HG03108 (cell line): ENCODE data around the gene ATF3.

Experiments used
- ATAC-seq: cut with Tn5 transposase; IDR thresholded peaks from one replicate; pipeline ENCODE4 v1.9.1; 2021; ENCODE audit warnings: moderate library complexity; ENCODE audit not compliant: unreplicated experiment

The ATF3 gene, protein sequence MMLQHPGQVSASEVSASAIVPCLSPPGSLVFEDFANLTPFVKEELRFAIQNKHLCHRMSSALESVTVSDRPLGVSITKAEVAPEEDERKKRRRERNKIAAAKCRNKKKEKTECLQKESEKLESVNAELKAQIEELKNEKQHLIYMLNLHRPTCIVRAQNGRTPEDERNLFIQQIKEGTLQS

DNA sequence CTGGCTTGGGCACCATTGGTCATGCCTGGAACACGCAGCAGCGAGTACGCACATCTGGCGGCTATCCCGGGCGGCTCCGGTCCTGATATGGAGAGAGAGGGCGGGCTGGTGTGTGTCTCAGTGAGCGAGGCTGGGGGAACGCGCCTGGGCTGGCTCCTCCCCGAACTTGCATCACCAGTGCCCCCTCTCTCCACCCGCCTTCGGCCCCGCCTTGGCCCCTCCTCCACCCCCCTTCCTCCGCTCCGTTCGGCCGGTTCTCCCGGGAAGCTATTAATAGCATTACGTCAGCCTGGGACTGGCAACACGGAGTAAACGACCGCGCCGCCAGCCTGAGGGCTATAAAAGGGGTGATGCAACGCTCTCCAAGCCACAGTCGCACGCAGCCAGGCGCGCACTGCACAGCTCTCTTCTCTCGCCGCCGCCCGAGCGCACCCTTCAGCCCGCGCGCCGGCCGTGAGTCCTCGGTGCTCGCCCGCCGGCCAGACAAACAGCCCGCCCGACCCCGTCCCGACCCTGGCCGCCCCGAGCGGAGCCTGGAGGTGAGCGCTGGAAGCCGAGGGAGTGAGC, at the start of gene ATF3:
ATF3 (plus strand) TSS at position 370 of the 567 bp plus-strand sequence. CDS start 6,261 bp downstream, outside the sequence.
- peak; percentile 61 for ATAC-seq

DNA sequence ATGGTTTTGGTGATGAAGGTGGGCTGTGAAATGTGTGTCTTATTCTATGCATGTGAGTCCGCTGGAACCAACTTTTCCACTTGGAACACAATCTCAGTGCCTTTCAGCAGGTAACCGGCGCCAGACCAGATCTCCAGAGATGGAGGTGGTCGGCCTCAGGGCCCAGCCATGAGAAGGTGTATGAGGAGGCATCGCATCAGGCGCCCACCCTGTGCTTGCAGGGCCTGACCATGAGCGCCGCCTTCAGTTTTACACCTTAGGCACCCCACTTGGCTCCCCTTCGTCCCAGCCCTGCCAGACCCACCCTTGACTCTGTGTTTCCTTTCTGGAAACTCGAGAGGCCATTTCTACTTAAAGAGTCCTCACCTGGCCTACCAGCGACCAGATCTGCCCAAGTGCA, 48.6 kb upstream of the ATF3 start:
- no peak for ATAC-seq

DNA sequence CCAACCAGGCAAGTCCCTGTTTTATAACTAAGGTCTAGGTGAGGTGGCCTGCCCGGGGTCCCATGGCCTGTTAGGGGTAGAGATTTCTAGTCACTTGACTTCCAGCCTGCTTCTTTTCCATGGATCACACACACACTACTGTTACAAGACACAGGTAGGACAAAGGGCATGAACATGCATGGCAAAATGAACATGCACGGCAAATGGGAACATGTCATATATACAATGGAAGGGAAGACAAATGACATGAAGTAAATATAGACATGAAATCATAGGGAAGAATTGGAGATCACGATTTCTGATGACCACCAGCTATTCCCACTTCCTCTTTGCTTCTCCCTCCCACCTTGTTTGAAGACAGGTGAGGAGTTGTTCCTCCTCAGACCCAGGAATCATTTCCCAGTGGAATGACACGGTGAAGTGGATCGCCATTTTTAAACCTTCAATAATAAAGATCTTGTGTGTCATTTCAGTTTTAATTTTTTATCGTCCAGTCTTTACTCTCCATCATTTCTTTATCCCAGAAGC, 47.6 kb upstream of the ATF3 start:
- no peak for ATAC-seq

DNA sequence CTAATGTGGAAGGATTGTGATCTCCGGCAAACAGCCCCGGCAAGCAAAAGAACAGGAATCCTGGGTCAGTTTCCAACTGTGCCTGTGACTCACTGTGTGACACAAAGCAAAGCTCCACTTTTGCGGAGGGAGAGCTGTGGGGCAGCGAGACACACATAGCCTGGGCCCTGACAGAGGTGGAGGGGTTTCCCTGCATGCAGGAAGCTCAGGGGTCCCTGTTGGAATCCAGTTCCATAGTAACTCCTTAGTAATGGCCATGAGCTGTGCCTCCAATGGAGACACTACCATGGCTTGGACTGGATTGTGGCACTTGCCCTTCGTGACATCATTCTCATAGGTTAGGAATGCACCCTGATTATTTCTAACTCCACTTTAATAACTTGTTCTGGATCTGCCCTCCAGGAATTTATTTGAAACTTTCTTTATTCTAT, 47.0 kb upstream of the ATF3 start:
- ATAC-seq, result no peak

DNA sequence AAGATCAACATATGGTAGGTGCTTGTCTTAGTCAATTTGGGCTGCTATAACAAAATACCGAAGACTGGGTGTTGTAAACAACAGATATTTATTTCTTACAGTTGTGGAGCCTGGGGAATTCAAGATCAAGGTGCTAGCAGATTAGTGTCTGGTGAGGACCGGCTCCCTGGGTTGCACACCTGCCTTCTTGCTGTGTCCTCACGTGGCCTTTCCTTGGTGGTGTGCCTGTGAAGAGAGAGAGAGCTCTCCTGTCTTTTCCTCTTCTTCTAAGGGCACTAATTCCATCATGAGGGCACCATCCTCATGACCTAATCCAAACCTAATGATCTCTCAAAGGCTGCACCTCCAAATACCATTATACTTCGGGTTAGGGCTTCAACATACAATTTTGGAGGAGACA, 45.8 kb upstream of the ATF3 start:
- no peak for ATAC-seq

DNA sequence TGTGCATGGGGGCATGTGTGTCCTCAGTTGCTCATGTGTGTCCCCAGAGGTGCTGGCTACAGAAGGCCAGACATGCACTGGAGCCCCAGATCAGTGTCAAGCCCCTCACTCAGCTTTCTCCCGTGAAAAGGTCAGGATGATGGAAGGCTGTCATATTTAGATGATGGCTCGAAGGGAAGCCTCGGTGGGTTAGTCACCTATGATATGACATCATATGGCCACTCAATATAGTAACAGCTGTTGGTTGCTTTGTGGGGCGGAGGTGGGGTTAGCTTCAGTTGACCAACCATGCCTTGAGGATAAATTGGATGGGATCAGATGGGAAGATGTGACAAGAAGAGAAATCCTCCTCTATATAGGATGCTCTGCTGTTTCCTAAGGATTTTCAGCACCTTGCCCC, 43.5 kb upstream of the ATF3 start:
- ATAC-seq, result no peak

DNA sequence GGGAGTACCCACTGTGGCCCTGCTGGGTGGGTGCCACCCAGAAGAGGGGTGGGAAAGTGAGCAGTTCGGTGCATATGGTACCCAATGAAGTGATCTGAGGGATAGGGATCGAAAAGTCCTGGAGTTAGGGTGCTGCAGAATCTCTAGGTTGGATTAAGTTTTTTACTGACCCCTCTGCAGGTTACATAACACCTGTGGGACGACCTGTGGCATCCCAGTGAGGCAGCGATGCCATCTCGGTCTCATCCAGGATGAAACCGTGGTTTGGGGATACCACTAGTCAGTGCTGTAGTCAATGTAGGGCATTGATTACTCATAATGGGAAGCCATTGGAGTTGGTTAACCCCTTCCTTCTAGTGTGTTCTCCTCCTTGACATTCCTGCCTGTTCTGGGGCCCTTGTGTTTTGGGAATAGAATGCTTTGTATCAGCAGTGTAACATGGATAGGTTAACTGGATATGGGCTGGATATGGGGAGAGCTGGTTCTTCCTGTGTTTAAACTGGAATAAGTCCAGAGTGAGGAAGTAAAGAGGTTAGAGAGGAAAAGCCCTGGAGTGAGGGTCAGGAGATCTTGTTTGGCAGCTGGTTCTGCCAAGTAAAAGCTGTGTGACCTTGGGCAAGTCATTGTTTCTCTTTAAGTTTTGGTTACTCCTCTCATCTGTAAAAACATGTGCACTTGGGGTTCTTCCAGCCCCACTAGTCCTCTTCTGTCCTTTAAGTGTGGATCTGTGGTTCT, 42.8 kb upstream of the ATF3 start:
- no peak for ATAC-seq

DNA sequence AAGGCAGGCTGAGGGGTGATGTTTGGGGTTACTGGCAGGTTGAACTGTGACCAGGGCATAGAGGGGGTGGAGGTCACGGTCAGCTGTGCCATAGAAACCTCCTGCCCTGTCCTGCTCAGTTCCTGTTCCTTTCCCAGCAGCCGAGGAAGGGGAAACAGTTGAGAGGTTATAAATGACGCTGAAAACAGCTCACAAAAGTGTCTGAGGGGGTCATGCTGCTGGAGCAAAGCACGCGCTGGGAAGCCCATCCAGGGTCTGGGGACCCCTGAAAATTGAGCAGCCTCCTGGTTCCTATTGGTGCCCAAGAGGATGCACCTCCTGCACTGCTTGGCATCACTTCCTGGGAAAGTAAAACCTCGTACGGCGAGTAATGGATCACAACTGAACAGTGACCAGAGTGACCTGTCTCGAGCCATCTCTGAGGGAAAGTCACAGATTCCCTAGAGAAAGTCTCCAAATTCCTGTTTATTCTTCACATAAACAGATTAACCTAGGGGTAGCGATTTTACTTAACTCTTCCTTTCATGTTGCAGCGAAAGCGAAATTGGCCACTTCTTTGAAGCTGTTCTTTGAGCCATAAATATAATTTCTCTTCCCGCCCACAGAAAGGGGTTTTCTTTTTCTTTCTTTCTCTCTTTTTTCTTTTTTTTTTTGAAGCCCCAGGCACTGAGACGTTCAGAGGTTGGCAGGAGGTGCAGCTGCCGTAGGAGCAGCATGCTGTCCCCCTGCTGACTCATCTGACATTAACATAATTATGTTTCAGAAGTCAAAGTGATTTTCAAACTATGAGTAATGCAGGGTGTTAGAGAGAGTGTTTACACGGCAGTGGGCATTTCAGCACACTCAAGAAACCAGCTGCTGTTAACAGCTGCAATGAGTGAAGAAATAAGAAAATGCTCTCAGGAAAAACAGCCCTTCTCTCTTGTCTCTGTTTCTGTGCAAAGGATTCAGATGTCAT, 41.8 kb upstream of the ATF3 start:
- ATAC-seq, result peak; percentile 99

DNA sequence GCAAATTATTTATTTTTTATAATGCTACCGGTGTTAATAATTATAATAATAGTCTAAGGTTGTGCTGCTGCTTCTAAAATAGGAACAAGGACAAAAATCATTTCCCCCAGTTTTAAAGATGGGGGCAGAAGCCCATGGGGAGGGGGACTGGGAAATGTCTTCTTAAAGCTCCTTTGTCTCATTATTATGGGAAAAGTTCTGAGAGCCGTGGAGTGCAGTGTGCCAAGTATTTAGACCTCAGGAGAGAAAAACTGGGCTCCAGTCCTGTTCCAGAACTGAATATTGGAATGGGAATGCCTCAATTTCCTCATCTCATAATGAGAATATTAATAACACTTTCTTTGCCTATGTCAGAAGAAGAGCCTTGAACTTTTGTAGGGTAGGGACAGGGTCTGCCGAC, 40.9 kb upstream of the ATF3 start:
- no peak for ATAC-seq

DNA sequence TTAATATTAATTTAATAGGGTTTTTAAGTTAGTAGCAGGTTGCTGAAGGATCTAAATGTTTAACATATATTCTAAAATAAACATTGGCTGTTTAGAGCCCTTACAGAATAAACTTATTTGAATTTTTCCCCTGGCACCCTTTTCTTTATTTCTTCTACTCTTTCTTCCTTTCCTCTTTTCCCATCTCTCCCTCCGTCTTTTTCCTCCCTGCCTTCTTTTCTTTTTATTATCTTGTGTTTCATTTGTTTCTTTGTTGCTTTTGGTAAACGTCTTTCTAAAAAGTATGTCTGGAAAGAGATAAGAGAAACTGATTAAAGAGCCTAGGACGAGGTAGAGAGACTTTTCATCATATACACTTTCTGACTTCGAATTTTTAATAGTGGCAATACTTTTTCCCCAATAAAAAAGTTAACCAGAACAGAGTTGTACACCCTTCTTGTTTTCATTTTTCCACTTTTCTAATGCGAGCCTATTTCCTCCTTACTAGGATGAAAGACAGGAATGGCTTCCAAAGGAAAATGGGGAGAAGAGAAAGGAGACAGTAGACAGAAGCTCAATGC, 39.5 kb upstream of the ATF3 start:
- no peak for ATAC-seq

DNA sequence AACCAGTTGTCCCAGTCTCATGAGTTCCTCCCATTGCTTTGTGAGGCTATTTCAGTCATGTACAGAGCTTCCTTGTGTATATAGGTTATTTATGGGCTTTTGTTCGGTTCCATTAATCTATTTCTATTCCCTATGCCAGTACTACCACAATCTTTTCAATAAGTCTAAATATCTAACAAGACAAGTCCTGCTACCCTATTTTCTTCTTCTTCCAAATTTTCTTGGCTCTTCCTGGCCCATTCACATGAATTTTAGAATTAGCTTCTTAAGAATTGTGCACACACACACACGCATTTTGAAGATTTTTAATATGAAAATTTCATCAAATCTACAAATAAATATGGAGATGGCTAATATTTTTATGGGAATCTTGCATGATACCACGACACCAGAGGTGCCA, 33.8 kb upstream of the ATF3 start:
- ATAC-seq, result no peak

DNA sequence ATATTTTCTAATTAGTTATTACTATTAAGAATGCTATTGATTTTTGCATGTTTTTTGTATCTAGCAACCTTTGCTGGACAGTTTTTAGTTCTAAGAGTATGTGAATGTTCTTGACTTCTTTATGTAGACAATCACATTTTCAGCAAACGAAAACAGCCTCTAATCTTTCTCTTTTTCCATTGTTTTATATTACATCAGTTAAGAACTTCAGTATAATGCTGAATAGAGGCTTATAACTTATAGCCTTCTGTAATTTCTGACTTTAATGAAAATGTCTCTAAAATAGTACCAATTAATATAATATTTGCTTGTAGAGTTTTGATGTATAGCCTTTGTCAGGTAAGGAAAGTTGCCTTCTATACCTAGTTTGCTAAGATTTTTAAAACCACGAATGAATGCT, 33.2 kb upstream of the ATF3 start:
- ATAC-seq, result no peak

DNA sequence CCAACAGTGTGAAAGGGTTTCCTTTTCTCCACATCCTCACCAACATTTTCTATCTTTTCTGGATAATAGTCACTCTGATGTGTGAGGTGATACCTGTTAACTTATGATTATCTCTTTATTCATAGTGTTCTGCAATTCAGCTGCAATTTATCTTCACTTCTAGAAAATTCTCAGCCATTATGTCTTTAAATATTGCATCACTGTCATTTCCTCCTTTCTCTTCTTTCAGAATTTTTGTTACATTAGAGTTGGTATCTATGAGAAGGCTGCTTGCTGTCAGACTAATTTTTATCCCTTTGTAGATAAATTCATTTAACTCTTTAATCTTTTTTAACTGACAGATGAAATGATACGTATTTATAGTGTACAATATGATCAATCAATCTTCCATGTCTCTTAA, 30.5 kb upstream of the ATF3 start:
- ATAC-seq, result no peak

DNA sequence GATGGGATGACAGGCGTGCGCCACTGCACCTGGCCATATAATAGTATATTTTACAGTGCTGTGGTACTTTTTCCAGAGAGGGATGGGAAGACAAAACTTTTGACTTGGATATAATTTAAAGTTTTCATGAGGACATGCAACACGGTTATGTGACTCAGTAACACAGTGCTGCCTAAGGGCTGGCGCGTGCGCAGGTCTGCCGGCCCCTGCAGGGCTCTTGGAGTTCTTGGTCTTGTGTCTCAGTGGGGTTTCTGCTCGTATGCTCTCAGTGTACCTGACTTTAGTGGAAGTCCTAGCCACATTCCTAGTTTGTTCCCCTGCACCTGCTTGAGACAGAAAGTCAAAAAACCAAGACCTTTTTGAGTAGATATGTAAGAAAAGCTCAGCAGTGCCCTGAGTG, 27.5 kb upstream of the ATF3 start:
- no peak for ATAC-seq

DNA sequence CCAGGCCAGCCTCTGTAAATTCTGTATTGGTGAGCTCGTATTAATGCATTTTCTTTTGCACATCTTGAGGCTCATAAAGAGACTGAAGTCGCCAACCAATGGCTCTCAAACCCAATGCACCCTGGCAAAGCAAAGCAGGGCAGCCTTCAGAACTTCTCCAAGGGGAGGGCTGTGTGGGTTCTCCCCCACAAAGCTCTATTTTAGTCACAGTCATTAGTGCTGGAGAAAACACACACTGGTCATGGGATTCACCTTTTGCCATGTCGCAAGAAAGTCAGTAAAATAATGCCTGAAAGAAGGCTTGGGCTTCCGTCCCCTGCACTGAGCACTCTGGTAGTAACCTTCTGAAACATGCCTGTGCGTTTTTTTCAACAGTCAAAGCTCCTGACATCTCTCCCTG, 26.3 kb upstream of the ATF3 start:
- no peak for ATAC-seq

DNA sequence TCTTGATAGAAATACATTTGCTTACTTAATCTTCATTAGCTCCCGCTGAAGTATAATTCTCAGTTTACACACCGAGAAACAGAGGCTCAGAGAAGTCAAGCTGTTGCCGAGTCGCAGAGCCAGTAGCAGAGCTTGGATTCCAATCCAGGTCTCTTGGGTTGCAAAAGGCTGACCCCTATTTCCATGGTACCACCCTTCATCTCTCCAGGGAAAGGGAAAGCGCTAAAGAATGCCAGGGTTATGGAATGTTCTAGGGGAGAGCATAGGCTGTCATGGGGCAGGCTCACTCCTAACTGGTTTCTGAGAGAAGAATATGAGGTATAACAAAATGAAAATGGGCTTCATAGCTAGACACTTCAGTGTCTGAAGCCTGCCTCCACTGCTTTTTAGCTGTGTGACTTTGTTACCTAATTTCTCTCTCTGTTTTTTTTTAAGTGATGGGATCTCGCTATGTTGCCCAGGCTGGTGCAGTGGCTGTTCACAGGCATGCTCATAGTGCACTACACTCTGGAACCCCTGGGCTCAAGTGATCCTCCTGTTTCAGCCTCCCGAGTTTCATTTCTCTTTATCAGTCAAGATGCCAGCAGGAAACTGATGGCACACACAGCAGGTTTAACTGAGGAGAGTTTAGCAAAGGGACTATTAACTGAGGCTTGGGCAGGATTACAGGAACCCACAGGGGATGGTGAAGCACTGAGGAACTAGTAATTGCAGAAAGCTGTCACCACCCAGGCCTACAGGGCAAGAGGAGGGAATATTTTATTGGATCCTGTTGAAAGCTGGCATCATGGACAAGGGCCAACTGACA, 25.5 kb upstream of the ATF3 start:
- no peak for ATAC-seq

DNA sequence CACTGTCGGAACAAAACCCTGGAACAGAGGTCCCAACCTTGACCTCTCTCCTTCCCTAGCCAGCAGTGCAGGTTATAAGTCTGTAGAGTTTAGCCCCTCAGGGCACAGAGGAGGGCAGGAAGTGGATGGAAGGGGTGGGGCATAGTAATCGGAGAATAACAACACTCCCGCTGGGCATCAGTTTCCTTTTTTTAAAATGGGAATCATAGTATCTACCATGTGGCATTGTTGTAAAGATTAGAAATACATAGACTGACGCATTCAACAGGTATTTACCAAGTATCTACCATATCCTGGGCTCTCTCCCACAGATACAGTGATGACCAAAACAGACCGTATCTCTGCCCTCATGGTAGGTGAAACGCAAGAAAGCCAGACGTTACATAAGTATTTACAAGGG, 24.9 kb upstream of the ATF3 start:
- ATAC-seq, result no peak

DNA sequence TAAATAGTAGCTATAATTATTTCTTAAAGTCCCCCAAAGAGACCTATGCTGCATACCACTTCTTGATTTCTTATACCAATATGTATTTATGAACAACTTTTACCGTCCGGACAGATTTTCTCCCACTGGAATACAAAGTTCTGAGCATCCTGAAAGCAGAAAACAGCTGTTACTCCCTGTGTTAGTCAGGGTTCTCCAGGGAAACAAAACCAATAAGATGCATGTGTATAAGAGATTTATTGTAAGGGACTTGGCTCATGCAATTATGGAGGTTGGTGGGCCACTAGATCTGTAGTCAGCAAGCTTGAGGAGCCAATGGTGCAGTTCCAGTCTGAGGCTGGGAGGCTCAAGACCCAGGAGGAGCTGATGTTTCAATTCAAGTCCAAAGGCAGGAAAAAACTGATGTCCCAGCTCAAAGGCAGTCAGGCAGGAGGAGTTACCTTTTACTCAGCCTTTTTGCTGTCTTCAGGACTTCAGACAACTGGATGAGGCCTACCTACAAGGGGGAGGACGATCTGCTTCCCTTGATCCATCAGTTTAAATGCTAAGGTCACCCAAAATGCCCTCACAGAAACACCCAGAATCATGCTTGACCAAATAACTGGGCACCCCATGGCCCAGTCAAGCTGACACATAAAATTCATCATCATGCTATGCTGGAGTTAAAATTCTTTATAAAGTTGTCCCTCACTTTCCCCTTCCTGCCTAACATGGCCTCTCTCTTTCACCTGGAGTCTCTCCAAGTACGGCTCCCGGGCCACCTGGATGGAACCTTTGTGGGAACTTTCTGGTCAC, 24.3 kb upstream of the ATF3 start:
- ATAC-seq, result no peak

DNA sequence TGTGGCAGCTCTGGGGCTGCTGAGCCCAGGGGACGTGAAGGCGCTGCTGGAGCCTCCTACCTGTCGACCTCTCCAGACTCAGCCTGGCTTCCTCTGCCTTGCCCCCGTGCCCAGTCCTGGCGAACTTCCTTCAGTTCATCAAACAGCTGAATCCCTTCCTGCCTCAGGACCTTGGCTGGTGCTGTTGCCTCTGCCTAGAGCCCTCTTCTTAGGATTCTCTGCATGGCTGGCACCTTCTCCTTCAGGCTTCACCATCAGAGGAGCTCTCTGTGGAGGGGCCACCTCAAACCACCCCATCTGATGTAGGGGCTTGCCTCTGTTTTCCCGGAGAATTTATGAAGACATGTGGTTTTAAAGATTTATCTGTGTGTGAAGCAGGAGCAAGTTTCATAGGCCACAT, 23.4 kb upstream of the ATF3 start:
- no peak for ATAC-seq
